Cardiac muscle cell (in vitro differentiated cells and primary cell): ENCODE results near the gene TUBA1A. TPM values are rescaled to one million over a fixed set of nuclear protein-coding genes. Genes with fewer than 3 reads are reported as not detected.

Source experiments
- DNase-seq, 2 donors: peaks; one replicate each; pipeline versions ENCODE4 v3.0.0 to v3.0.0-alpha.2; 2010 to 2017; ENCODE audit warnings: low read depth in 1 of 2, low spot score in 1 of 2
- H3K27ac ChIP-seq: fragments of 200-600 bp; sonication (generic); 2 replicates; pipeline ENCODE4 v1.5.1; 2016
- H3K27me3 ChIP-seq: fragments of 200-600 bp; sonication (generic); 2 replicates; pipeline ENCODE4 v1.6.0; 2016; ENCODE audit warnings: control low read depth
- H3K36me3 ChIP-seq: fragments of 200-600 bp; sonication (generic); 2 replicates; pipeline ENCODE4 v1.5.1; 2016; ENCODE audit warnings: control low read depth
- H3K4me1 ChIP-seq: fragments of 200-600 bp; sonication (generic); 2 replicates; pipeline ENCODE4 v1.8.1; 2017; ENCODE audit warnings: low read depth, mild to moderate bottlenecking, mixed run types
- H3K4me3 ChIP-seq: fragments of 200-600 bp; sonication (generic); 2 replicates; pipeline ENCODE4 v1.5.1; 2016; ENCODE audit warnings: mild to moderate bottlenecking
- H3K9me3 ChIP-seq: fragments of 200-600 bp; sonication (generic); 2 replicates; pipeline ENCODE4 v1.5.1; 2017; ENCODE audit warnings: low read depth, mild to moderate bottlenecking, control low read depth
- polyA plus RNA-seq: library from polyadenylated mRNA; unstranded; fragments of >200 nt; fragmentation: Nextera tagmentation; extraction: Ambion mirVana; gene quantifications from 2 replicates; pipeline ENCODE4 v1.2.1, GENCODE V29; 2016
- total RNA-seq: library from RNA; depleted of rRNA; stranded (reverse); fragments of >200 nt; gene quantifications from 2 replicates; pipeline ENCODE4 v1.2.3, GENCODE V29; 2016
- TF ChIP-seq, protein P1 (sequence below): IDR thresholded peaks from 2 replicates; pipeline ENCODE4 v1.5.1; 2012; ENCODE audit warnings: low read depth, mild to moderate bottlenecking, low read length

Gene TUBA1A
- total and polyA plus RNA-seq, 2 experiments from 2014 or later, result 509 to 1,070 TPM

- Histone ChIP-seq H3K4me1 (no peaks in the 10 kb centered on the region), H3K27me3 (no peaks in the 10 kb centered on the region), H3K36me3 (no peaks in the 10 kb centered on the region), H3K9me3 (no peaks in the 10 kb centered on the region), H3K4me3 (no peak overlapping the region), H3K27ac (no peak overlapping the region)
- TF ChIP-seq, protein P1, sequence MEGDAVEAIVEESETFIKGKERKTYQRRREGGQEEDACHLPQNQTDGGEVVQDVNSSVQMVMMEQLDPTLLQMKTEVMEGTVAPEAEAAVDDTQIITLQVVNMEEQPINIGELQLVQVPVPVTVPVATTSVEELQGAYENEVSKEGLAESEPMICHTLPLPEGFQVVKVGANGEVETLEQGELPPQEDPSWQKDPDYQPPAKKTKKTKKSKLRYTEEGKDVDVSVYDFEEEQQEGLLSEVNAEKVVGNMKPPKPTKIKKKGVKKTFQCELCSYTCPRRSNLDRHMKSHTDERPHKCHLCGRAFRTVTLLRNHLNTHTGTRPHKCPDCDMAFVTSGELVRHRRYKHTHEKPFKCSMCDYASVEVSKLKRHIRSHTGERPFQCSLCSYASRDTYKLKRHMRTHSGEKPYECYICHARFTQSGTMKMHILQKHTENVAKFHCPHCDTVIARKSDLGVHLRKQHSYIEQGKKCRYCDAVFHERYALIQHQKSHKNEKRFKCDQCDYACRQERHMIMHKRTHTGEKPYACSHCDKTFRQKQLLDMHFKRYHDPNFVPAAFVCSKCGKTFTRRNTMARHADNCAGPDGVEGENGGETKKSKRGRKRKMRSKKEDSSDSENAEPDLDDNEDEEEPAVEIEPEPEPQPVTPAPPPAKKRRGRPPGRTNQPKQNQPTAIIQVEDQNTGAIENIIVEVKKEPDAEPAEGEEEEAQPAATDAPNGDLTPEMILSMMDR, result no peak
- DNase-seq, result no peak
Observed at GRCh38 chr12:49208676-49209075, 19.8 kb upstream of the TUBA1A start.

GRCh38 chr12:49208146-49208545, 19.3 kb upstream of the TUBA1A start:
- Histone ChIP-seq H3K4me3 (no peak overlapping the region), H3K4me1 (no peaks in the 10 kb centered on the region), H3K27me3 (no peaks in the 10 kb centered on the region), H3K36me3 (no peaks in the 10 kb centered on the region), H3K9me3 (no peaks in the 10 kb centered on the region), H3K27ac (no peak overlapping the region)
- TF ChIP-seq, protein P1, result no peak
- DNase-seq, result no peak

DNA sequence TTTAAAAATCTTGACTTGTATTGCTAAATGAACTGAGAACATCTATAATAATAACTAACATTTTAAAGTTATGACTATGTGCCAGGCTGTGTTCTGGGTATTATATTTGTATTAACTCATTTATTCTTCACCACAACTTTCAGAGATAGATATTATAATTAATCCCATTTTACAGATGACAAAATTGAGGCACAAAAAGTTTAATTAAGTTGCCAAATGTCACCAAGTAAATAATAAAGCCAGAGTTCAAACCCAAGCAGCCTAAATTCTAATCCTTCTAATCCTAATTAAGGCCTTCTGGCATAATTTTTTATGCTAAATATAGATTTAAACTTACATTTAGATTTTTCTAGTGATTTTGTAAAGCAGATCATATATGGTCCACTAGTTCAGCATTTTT, 17.5 kb upstream of the TUBA1A start:
- H3K27ac ChIP-seq, result no peak overlapping the region
- no peak overlapping the region for H3K4me3 ChIP-seq
- DNase-seq, result no peak
- H3K4me1 ChIP-seq, result peaks cover 7% of the 10 kb centered on the region
- H3K36me3 ChIP-seq, result no peaks in the 10 kb centered on the region
- no peaks in the 10 kb centered on the region for H3K9me3 ChIP-seq
- H3K27me3 ChIP-seq, result no peaks in the 10 kb centered on the region
- TF ChIP-seq, protein P1, result no peak

DNA sequence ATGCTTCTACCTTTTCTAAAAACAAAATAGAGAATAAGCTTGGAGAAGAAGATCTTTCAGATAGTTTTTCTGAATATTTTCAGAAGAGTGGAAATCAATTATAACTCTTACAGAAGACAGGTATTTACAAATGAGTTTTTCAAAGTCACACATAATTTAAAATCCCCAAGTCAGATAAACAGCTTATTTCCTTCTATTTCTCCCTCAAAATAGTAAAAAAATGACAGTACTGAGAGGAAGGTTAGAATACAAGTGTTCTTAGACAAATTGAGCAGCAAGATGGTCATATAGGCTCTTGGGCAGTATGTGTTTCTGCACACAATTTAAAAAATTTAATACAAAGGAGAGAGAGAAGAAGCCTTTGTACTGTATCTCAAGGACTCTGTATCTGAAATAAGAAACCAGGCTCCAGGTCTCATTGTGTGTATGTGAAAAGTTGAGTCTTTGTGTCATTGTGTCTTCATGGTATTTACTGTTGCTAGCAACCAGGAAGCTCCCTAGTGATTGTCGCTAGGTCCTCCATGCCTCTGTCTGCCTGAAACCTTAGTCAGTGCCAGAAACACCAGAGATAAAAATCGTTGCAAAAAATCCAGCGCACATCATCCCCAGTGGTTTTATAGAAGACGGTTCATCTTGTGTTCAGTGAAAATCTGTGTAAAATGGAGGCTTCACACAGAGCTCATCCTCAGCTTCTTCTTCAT, 12.9 kb upstream of the TUBA1A start:
- Histone ChIP-seq H3K9me3 (no peaks in the 10 kb centered on the region), H3K27ac (no peak overlapping the region), H3K4me1 (peaks cover 18% of the 10 kb centered on the region), H3K4me3 (no peak overlapping the region), H3K27me3 (no peaks in the 10 kb centered on the region), H3K36me3 (no peaks in the 10 kb centered on the region)
- DNase-seq, result peak in 1 of 2 donors; percentile 86
- TF ChIP-seq, protein P1, result no peak

DNA sequence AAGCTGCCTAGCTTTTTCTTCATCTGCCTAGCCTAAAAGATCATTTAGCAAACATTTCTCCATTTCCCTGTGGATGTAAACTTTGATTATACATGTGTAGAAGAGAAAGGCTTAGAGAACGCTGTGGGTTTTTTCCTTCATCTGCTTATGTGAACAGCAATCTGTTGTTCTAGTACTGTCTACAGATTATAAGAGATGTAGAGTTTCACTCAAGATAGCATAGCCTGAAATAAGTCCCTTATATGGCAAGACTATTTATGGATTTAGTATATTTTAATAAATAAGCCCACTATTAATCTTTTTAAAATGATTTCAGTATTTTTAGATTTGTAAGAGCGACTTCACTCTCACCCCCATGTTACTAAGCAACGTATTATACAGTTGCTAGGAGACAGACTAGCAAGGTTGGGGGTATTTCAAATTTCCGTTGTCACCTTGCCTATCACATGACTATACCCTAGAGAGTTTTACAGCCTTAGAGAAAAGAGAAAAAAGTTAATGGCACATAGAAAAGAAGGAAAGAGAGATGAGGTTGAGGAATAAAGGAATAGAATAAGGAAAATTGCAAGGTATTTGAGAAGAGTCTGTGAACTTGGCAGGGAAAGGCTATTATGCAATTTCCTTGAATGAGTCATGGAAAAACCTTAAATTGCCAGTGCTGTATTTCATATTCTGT, 12.2 kb upstream of the TUBA1A start:
- no peaks in the 10 kb centered on the region for H3K36me3 ChIP-seq
- no peak overlapping the region for H3K27ac ChIP-seq
- H3K4me3 ChIP-seq, result no peak overlapping the region
- H3K9me3 ChIP-seq, result no peaks in the 10 kb centered on the region
- peak; percentile 39 to 92 for DNase-seq
- H3K27me3 ChIP-seq, result no peaks in the 10 kb centered on the region
- TF ChIP-seq, protein P1, result no peak
- H3K4me1 ChIP-seq, result peaks cover 18% of the 10 kb centered on the region
